KOPT-K1 (cell line): ENCODE results near the gene KRT12.

Source experiments
- H3K27ac ChIP-seq: fragments of 200-600 bp; sonication (generic); 2 replicates; pipeline ENCODE4 v1.5.1; 2016; ENCODE audit warnings: antibody characterized with exemption, mild to moderate bottlenecking, low read depth, low read length; ENCODE audit not compliant: poor library complexity, severe bottlenecking
- H3K36me3 ChIP-seq: fragments of 200-600 bp; sonication (generic); 2 replicates; pipeline ENCODE4 v1.5.1; 2017; ENCODE audit warnings: antibody characterized with exemption, mild to moderate bottlenecking, low read length, moderate library complexity; ENCODE audit not compliant: insufficient read depth
- H3K9me3 ChIP-seq: fragments of 200-600 bp; sonication (generic); 2 replicates; pipeline ENCODE4 v1.5.1; 2017; ENCODE audit warnings: antibody characterized with exemption, low read length, mild to moderate bottlenecking; ENCODE audit not compliant: insufficient read depth, poor library complexity, severe bottlenecking

Gene KRT12

DNA sequence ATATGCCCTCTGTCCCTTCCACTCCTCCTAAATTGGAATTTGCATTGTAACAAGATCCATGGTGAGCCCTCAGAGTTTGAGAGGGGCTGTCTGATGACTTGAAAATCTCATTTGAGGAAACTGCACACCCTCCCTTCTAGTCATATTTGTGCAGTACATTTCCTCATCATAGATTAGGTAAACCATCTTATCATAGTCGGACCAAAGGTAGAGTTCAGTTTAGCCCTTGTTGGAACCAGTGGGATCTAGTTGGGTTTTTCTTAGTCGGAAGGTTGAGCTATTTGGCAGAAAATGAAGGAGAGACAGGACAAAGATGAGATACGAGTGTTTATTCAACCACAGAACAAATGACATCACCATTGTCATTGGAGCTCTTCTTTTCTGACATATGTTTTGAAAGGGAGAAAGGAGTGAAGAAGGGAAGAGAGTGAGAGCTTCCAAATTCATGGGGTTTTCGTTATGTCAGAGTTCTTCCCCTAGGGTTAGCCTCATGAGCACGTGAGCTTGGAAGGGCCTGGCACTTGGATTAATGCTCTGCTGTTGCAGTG is 33.9 kb upstream of the KRT12 start:
- H3K27ac ChIP-seq: no peak overlapping the region

DNA sequence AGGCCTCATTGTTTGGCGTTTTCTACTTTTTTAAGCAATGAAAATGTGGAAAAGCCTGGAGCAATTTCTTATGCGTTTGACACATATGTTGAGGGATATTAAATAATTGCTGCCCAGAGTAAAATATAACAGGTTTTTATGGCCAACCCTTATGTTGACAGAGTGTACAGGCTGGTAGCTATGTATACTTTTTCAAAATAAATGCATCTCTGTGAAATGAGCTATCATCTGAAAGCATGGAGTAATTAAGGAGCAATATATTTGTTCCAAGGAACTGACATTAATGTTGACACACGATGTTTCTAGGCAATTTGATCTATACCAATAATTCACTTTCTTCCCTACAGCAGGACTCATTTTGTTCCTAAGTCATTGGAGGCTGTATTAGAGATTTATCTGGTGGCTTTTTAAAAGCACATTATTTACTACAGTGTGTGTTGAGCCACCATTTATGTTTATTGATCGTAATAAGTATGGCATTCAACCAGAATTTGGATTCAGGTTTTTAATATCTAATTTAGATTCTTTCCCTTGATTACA is 30.0 kb upstream of the KRT12 start:
- Histone ChIP-seq H3K9me3 (no peaks in the 10 kb centered on the region), H3K27ac (no peak overlapping the region), H3K36me3 (no peaks in the 10 kb centered on the region)

More for the DNA sequence above, 33.9 kb upstream of the KRT12 start:
- Histone ChIP-seq H3K9me3 (no peaks in the 10 kb centered on the region), H3K36me3 (no peaks in the 10 kb centered on the region)

- Histone ChIP-seq H3K36me3 (no peaks in the 10 kb centered on the region), H3K9me3 (no peaks in the 10 kb centered on the region), H3K27ac (no peak overlapping the region)
Measured at GRCh38 chr17:40895106-40895730, 28.2 kb upstream of the KRT12 start.

DNA sequence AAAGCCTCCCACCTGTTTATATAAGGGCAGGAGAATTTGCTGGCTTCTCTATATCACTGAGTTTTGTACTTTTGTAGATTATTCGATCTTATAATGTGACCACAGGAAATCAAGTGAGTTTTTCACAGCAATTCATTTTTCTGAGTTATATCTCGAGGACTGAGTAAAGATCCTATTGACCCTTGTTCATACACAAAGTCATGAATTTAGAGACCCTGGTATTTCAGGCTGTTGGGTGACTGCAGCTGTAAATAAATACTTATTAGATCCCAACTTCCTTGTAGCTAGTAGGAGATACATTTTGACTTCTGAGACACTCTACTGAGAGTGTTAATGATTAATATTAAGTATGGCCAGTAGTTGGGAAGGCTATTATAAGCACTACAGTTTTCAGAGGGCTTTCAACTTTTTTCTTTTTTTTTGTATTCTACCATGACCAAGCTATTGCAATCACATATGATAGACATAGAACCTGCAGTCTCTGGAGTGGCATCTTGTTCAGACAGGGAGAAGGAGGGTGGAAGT is 21.2 kb upstream of the KRT12 start:
- H3K27ac ChIP-seq: no peak overlapping the region
- no peaks in the 10 kb centered on the region for H3K36me3 ChIP-seq
- no peaks in the 10 kb centered on the region for H3K9me3 ChIP-seq

DNA sequence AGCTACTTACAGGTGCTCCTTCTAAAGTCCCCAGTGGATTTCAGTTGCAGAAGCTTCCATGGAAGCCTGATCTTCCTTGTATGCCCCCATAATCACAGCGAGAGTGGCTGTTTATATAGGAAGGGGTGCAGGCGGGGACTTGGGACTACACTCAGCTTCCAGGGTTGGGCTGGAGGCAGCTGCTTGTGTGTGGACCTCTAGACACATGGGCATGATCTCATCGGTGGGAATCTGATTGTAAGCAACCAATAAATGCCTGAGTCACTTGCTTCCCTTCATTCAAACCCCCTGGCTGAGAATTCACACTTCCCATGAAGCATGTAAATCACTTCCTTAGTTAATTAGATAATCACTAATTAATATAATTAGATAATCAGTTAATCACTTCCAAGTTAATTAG is 19.1 kb upstream of the KRT12 start:
- H3K9me3 ChIP-seq: no peaks in the 10 kb centered on the region
- H3K27ac ChIP-seq: no peak overlapping the region
- no peaks in the 10 kb centered on the region for H3K36me3 ChIP-seq

DNA sequence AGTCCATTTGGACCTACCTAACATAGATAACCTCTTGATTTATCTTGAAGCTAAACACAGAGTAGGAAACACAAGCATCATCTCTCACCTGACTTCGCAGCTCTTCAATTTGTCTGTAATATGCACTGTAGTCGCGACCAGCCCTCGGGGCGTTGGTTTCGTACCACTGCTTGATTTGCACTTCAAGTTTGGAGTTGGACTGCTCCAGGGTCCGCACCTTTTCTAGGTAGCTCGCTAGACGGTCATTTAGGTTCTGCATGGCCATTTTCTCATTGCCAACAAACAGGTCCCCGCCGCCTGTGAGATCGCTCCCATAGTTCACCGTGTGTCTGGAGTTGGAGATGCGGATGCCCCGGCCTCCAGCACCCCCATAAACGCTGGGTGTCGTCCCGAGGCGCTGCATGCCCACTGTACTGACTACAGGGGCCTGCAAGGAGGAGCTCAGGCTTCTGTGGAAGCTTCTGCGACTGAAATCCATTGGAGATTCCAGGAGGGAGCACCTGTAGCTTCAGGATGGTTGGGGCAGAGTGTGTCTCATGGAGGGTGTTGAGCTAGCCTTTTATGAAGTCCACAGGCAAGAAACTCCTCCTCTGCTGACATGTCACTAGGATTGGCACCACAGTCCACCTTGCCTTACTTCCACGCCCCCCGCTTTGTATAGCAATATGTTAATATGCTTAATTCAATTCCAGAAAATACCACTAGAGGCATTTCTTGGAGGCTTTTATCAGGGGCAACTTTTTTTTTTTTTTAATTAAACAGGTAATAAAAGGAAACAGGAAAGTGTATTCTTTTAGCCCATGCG is 17.9 kb upstream of the KRT12 start, which contains the start of gene KRT20:
TSS of gene KRT20 (minus strand) at position 535 of the 805 bp plus-strand sequence. CDS start at position 478, 57 bp downstream.
- Histone ChIP-seq H3K27ac (no peak within 1 kb of the TSS), H3K9me3 (no peaks in the 10 kb centered on the region), H3K36me3 (no peaks in the 10 kb centered on the region)

- no peak overlapping the region for H3K27ac ChIP-seq
- no peaks in the 10 kb centered on the region for H3K9me3 ChIP-seq
- H3K36me3 ChIP-seq: no peaks in the 10 kb centered on the region
Measured at GRCh38 chr17:40883626-40884334, 16.8 kb upstream of the KRT12 start.

DNA sequence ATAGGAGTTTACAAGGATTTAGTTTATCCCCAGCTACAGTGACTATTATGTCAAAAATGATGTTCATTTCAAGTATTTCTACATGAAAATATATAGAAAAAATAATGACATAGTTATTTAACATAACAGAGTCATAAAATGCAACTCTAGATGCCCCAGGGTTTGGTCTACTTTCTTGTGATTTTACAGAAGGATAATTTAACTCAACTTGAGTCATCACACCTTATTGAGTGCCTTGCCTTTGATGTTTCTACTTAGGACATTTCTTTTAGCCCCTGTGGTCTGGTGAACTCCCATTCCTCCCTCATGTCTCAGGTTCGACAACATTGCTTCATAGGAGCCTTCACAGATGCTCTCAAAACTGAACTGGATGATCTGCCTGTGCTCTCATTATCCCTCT is 16.0 kb upstream of the KRT12 start:
- no peaks in the 10 kb centered on the region for H3K36me3 ChIP-seq
- no peak overlapping the region for H3K27ac ChIP-seq
- no peaks in the 10 kb centered on the region for H3K9me3 ChIP-seq

DNA sequence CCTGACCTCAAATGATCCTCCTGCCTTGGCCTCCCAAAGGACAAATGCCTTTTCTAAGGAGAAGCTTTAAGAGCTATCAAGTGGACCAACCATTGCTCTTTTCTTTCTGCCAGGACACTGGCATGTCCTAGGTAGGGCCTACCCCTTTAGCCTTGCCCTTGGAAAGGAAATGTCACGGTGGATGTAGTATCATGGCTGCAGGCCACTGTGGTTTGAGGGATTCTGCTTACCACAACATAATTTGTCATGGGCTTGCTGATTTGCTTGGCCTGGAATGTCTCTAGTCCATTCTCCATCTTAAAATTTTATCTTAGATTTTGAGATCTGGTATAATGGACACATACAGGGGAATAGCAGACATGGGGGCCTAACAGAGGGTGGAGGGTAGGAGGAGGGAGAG is 12.0 kb upstream of the KRT12 start:
- H3K36me3 ChIP-seq: no peaks in the 10 kb centered on the region
- no peaks in the 10 kb centered on the region for H3K9me3 ChIP-seq
- H3K27ac ChIP-seq: no peak overlapping the region

DNA sequence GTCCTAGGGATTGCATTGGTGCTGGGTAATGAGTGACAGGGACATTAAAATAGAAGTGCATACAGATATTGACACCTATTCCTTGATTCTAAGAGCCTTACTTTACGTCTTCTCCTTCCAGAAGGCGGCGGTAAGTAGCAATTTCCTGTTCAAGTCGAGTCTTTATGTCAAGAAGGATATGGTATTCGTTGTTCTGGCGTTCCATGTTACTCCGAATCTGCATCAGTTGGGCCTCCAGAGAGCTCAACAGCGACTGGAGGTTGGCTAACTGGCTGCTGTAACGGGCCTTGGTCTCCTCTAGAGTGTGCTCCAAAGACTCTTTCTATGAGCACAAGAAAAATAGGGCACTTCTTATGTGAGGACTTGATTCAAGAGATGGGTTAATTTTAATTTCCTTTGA is 11.0 kb upstream of the KRT12 start:
- Histone ChIP-seq H3K36me3 (no peaks in the 10 kb centered on the region), H3K9me3 (no peaks in the 10 kb centered on the region), H3K27ac (no peak overlapping the region)

DNA sequence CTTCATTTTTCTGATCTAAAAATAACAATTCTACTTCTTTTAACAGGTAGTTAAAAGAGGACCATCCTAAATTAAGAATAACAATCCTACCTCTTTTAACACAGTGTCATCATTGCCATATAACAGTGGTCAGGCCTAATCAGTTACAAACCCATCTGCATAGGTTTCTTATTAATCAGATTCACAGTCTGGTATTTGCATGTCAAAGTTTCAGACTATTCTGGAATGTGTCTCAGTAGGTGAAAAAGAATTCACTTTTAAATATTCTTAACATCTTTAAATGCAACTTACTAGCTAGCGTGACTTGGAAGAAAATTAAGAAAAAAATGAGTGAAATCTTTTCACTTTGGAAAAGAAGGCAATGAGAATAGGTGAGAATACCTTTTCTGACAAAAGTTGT is 6.8 kb upstream of the KRT12 start:
- no peaks in the 10 kb centered on the region for H3K36me3 ChIP-seq
- no peaks in the 10 kb centered on the region for H3K9me3 ChIP-seq
- H3K27ac ChIP-seq: no peak overlapping the region

DNA sequence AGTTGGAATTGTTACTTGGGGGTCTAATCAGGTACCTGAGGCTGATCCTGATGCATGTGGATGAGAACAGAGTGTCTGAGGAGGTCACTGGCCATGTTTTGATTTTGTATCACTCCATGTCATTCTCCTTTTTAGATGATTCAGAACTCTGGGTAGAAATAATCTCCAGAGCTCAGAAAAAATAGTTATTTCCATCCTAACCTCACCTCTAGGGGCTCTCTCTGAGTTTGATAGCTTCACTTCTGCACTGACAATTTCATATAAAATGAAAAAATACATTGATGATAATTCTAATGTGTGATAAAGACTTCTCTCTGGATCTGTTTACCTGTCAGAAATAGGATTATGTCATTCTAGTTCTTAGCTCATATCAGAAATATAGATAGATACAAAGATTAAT is 6.2 kb upstream of the KRT12 start:
- H3K27ac ChIP-seq: no peak overlapping the region

GRCh38 chr17:40872416-40872815 is 5.4 kb upstream of the KRT12 start:
- Histone ChIP-seq H3K9me3 (no peaks in the 10 kb centered on the region), H3K27ac (no peak overlapping the region), H3K36me3 (no peaks in the 10 kb centered on the region)

More for the DNA sequence above, 6.2 kb upstream of the KRT12 start:
- no peaks in the 10 kb centered on the region for H3K9me3 ChIP-seq
- H3K36me3 ChIP-seq: no peaks in the 10 kb centered on the region

- no peak overlapping the region for H3K27ac ChIP-seq
- H3K9me3 ChIP-seq: no peaks in the 10 kb centered on the region
- no peaks in the 10 kb centered on the region for H3K36me3 ChIP-seq
Measured at GRCh38 chr17:40871316-40871715, 4.3 kb upstream of the KRT12 start.

DNA sequence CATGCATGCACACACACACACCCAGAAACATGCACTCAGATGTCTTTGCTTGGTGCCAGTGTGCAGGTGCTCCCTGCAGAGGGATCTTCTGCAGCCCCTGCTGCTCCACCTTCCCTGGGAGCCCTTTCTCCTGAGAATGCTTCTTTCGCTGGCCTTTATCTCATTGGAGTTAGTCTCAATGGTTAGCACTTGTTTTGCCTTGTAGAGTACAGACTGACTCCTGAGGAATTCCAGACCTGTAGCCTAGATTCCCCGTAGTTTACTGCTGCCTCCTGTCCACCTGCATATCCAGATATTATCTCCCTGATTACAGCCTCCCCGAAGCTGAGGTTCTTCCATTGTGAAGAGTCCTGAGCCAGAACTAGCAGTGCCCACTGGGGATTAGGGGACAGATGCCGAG is 3.1 kb upstream of the KRT12 start:
- Histone ChIP-seq H3K27ac (no peak overlapping the region), H3K9me3 (no peaks in the 10 kb centered on the region), H3K36me3 (no peaks in the 10 kb centered on the region)
